GM12872 (cell line): Measurements from ENCODE around the gene SP140.

Experiments
- TF ChIP-seq, protein P1 (sequence below): IDR thresholded peaks from 3 replicates; pipeline ENCODE4 v1.5.1; 2011; ENCODE audit warnings: low read depth, mild to moderate bottlenecking, low read length, moderate library complexity; ENCODE audit not compliant: insufficient read depth

SP140 gene

DNA sequence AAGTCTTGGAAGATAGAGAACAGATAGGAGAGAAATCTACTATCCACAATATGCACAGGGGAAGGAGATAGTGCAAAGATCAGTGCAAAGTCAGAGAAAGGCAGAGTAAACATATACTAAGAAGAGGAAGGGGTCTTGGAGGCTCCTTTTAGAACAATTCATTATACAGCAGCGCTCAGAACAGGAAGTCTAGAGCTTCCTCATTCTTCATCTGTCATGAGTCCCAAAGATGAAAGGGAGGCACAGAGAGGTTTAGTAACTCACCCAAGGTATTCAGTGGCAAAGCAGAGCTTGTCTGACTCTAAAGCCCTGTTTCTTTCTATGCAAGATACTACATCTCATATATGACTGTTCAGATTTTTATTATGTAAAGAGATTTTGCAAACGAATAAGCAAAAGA, 7.1 kb upstream of the SP140 start:
- TF ChIP-seq, protein P1, sequence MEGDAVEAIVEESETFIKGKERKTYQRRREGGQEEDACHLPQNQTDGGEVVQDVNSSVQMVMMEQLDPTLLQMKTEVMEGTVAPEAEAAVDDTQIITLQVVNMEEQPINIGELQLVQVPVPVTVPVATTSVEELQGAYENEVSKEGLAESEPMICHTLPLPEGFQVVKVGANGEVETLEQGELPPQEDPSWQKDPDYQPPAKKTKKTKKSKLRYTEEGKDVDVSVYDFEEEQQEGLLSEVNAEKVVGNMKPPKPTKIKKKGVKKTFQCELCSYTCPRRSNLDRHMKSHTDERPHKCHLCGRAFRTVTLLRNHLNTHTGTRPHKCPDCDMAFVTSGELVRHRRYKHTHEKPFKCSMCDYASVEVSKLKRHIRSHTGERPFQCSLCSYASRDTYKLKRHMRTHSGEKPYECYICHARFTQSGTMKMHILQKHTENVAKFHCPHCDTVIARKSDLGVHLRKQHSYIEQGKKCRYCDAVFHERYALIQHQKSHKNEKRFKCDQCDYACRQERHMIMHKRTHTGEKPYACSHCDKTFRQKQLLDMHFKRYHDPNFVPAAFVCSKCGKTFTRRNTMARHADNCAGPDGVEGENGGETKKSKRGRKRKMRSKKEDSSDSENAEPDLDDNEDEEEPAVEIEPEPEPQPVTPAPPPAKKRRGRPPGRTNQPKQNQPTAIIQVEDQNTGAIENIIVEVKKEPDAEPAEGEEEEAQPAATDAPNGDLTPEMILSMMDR = no peak

DNA sequence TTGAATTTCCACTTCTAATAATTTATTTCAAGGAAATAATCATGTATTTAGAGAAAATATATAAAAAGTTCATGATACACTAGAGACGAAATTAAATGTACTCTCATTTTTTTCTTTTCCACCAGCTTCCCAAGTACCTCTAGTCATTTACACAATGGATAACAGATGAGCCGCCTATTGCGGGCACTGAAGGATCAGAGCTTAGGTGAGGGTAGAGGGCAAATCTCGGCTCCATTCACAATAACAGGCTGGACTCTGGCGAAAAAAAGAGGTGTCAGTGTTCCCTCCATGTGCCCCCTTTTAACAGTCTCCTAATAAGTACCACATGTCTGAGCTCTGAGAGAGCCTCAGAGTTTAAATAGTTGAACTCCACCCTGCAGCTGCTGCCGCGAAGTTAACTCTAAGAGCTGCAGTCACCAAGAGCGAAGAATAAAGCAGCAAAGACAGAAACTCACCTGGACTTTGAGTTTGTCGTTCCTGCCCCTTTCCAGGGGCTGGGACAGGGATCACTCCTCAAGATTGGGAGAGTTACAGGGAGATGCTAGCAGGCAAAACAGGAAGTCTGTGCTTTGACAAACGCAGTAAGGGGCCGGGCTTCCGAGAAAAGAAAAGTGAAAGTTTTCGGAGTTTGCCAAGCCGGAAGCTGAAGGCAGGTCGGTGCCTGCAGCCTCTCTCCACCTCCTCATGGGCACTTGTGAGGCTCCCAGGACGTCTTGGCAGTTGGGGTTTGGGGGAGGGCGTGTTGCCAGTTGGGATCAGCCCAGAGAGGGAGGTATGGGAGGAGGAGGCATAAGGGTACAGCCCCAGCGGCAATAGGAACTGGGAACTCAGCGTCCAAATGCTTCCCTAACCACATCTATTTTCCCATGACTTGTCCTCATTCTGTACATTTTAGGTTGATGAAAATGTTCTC, 5.9 kb upstream of the SP140 start, which contains the start of gene SP110:
SP110 (minus strand) TSS at position 566 of the 913 bp plus-strand sequence. CDS start 3,057 bp downstream, outside the sequence.
- TF ChIP-seq, protein P1 = no peak

DNA sequence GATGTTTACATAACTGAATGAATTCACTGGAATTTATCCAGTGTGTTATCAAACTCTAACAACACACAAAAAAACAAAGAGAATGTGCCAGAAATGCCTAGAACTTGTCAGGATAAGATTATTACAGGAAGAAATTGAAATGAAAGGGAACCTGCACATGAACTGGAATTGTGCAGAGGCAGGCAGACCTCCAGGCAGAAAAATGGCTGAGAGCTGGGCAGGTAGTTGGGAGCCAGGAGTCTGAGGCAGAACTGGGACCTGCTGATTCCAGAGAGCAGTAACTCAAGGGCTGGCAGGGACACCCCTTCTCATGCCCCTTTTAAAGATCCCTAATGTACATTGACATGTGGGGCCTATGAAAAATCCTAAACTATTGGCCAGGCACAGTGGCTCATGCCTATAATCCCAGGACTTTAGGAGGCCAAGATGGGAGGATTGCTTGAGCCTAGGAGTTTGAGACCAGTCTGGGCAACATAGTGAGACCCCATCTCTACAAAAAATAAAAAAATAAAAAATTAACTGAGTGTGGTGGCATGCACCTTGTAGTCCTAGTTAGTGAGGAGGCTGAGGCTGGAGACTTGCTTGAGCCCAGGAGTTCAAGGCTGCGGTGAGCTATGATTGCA, 5.1 kb upstream of the SP140 start:
- TF ChIP-seq, protein P1 = no peak

DNA sequence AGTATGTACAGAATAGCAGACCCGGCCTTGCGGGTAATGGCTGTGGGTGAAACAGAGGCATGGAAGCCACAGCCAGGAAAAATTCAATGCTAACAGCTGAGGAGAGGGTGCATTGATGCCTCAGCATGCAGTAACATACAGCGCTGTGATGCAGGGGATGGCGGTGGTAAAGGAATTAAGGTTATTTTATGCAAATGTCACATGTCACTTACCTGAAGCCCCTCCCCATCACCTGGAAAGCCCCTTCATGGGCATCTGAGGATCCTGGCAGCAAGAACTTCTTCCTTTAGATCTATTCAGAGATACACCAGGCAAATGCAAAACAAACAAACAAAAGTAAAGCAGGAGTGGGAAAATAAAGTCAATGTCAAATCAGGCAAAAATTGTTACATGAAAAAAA, 4.0 kb upstream of the SP140 start:
- TF ChIP-seq, protein P1 = no peak

DNA sequence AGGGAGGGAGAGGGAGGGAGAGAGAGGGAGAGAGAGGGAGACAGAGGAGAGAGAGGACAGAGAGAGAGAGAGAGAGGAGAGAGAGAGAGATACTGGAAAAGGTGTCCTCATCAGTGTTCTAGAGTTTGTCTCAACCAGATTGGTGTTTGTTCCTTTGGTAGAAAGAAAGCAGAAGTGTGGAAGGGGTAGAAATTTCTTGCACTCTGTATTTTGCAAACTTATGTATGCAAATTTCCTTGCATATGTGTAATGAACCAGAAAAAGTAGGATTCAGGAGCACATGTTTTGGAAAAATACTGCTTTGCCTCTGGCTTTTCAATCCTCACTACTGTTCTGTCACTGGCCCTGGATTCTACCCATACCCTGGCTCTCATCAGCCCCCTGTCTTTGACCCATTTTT, 1.1 kb upstream of the SP140 start:
- TF ChIP-seq, protein P1 = no peak

DNA sequence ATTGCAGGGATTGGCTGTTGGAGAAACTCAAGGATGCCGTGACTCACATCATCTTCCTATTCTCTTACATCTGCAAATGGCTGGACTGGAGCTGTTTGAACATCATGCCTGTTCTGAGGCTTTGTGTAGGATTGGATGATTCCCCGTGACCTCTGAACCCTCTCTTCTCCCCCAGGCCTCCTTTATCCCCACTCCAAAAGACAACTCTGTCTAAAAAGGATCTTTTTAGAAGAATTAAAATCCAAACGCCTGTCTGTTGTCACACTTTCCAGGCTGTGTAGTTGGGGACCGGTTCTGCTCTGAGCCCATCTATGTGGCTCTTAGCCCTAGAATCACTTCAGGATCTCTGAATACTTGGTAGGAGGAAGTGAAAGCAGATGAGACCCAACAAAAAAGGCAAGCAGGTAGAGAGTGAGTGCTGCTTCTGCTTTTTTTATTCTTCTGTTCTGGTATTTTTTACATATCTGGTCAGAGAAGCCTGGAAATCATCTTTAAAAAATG, 565 bp downstream of the SP140 start:
- TF ChIP-seq, protein P1 = no peak

DNA sequence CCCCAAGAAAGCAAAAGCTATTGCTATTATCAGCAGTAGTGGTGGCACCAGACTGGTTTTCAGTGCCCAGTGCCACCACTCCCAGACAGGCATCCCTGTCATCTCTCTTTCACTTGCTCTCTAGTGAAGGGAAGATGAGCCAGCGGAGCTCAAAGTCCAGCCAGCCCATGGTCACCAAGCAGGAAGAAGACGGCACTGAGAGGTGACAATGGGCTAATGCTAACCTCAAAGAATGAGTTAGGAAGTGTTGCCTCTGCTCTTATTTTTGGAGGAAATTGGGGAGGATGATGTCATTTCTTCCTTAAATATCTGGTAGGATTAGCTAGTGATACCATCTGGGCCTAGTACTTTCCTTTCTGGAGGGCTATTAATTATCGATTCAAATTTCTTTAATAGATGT, 1.7 kb downstream of the SP140 start:
- TF ChIP-seq, protein P1 = no peak
